ENCODE data around the gene LRRC7.

LRRC7 gene

DNA sequence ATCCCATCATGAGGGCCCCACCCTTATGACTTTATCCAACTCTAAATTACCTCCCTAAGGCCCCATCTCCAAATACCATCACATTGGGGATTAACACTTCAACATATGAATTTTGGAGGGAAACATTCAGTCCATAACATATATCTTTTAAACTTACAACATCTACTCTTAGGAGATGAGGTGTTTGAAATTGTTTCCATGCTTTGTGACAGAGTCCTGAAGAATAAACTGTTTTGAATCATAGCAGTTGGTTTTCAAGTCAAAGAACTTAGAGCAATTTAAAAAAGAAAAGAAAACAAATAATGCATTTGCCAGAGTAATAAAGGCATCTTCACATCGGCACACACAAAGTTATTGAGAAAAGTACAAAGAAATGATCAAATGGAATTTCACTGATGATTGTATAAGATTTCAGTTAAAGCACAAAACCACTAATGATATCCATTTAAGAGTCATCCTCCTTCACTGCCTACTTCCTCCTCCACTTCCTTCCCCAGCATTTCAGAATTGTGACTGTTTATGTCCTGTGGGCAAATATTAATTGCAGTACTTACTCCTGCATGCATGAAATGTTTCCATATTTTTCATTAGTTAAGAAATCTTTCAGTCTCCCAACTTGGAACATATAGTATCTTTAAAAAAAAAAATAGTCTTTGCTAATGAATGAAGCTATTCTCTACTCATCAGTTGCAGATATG is 435.6 kb downstream of the LRRC7 start:
- H3K36me3 ChIP-seq (ENCODE audit: control insufficient read depth, insufficient read depth, low read length) = no peaks in the 10 kb centered on the region
- H3K4me1 ChIP-seq (ENCODE audit: control insufficient read depth, insufficient read depth, low read length) = no peaks in the 10 kb centered on the region

DNA sequence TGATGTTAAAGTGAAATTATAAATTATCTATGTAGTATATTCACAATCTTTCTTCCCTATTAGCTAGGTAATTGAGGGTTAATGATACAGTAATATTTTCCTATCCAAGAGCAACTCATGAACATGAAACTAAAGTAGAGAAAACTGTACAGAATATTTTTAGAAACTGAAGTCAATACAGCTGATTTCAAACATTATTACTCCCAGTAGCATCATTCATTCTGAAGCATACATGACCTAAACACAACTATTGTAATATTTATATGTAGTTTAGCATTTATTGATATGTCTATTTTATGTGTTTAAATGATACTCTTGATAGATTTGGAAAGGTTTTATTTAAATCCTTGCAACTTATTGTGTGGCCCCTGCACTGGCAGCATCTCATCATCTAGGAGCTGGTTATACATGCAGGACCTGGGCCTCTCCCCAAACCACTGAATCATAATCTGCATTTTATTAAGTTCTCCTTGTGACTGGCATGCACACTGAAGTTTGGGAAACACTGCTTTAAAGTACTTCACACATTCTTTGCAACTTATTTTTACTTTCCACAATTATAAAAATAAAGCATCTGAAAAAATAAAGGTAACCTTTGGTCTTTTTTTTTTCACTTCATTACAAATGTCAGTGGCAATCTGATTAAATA is 437.8 kb downstream of the LRRC7 start:
- Histone ChIP-seq H3K4me1 (ENCODE audit: control insufficient read depth, insufficient read depth, low read length) (no peaks in the 10 kb centered on the region), H3K9me3 (ENCODE audit: control insufficient read depth, low read length) (no peaks in the 10 kb centered on the region), H3K36me3 (ENCODE audit: control insufficient read depth, insufficient read depth, low read length) (no peaks in the 10 kb centered on the region), H3K27me3 (ENCODE audit: control insufficient read depth, insufficient read depth, low read length) (no peaks in the 10 kb centered on the region), H3K4me3 (ENCODE audit: low read length) (no peak overlapping the region), H3K9ac (ENCODE audit: low read length) (no peak overlapping the region)

More for the DNA sequence above, 435.6 kb downstream of the LRRC7 start:
- Histone ChIP-seq H3K9me3 (ENCODE audit: control insufficient read depth, low read length) (no peaks in the 10 kb centered on the region), H3K27me3 (ENCODE audit: control insufficient read depth, insufficient read depth, low read length) (no peaks in the 10 kb centered on the region), H3K9ac (ENCODE audit: low read length) (no peak overlapping the region), H3K4me3 (ENCODE audit: low read length) (no peak overlapping the region)

DNA sequence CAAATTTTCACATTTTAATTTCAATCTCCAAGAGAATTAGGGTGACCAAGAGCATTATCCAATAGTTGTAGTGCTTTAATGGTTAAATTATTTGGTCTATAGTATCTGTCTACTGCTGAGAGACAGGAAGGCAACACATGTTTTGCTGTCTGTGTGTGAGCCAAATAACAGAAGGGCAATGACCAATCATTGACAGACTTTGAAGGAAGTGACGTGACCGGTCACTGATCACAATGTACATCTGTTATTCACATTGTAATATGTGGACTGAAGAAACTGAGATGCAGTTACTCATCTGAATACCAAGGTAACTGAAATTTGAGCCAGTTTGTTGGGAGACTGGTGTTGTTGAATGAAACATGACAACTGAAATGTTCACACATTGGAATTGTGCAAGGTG is 440.9 kb downstream of the LRRC7 start:
- H3K4me1 ChIP-seq (ENCODE audit: control insufficient read depth, insufficient read depth, low read length) = no peaks in the 10 kb centered on the region
- no peak overlapping the region for H3K9ac ChIP-seq (ENCODE audit: low read length)
- H3K4me3 ChIP-seq (ENCODE audit: low read length) = no peak overlapping the region
- no peaks in the 10 kb centered on the region for H3K9me3 ChIP-seq (ENCODE audit: control insufficient read depth, low read length)
- H3K27me3 ChIP-seq (ENCODE audit: control insufficient read depth, insufficient read depth, low read length) = no peaks in the 10 kb centered on the region
- H3K36me3 ChIP-seq (ENCODE audit: control insufficient read depth, insufficient read depth, low read length) = no peaks in the 10 kb centered on the region

DNA sequence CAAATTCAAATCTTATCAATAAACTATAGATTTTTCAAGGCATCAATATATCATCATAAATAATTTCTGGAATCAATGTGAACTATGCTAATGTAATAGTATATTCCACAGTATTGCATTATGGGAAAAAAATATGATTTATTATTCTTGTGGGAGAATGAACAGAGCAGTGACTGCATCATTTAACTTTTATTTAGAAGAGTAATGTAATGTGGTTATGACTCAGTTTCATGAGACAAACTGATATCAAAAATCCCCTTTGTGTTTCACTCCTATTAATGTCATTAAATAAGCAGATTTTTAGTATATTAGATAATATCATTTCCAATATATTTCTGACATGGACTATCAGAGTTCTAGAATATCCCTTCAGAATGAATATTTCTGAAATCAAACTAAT is 450.0 kb downstream of the LRRC7 start:
- Histone ChIP-seq H3K9ac (ENCODE audit: low read length) (no peak overlapping the region), H3K27me3 (ENCODE audit: control insufficient read depth, insufficient read depth, low read length) (no peaks in the 10 kb centered on the region), H3K36me3 (ENCODE audit: control insufficient read depth, insufficient read depth, low read length) (no peaks in the 10 kb centered on the region), H3K4me3 (ENCODE audit: low read length) (no peak overlapping the region), H3K4me1 (ENCODE audit: control insufficient read depth, insufficient read depth, low read length) (no peaks in the 10 kb centered on the region), H3K9me3 (ENCODE audit: control insufficient read depth, low read length) (no peaks in the 10 kb centered on the region)

DNA sequence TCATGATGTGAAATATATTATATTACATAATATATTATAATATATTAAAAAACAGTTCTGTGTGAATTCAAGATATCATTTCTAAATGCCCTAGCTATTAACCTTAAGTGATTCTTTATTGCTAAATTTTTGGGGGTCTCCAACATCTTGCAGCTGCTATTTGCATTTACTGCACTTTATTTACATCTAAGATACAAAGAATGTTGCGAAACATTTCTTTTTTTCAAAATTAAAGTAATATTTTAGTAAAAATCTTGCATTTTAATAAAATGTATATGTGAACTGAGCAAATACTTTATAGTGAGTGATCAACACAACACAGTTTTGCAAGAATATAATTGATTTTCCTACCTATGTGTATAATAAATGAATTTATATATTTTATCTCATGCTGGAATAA is 456.6 kb downstream of the LRRC7 start:
- Histone ChIP-seq H3K9me3 (ENCODE audit: control insufficient read depth, low read length) (no peaks in the 10 kb centered on the region), H3K4me3 (ENCODE audit: low read length) (no peak overlapping the region), H3K4me1 (ENCODE audit: control insufficient read depth, insufficient read depth, low read length) (no peaks in the 10 kb centered on the region), H3K9ac (ENCODE audit: low read length) (no peak overlapping the region), H3K27me3 (ENCODE audit: control insufficient read depth, insufficient read depth, low read length) (no peaks in the 10 kb centered on the region), H3K36me3 (ENCODE audit: control insufficient read depth, insufficient read depth, low read length) (no peaks in the 10 kb centered on the region)

DNA sequence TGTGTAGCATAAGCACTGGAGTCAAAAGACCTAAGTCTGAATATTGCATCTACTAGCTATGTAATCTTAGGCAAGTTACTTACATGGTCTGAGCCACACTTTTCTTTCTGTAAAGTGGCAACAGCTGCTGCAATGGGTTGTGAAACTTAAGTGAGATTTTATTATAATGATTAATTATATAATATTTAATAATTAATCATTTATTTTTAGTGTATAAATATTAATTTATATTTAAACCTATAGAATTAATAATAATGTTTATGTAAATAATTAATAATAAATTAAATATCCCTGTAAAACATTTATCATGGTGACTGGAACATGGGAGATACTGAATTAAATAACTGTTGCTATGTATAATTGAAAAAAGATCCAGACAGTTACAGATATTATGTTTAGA is 457.3 kb downstream of the LRRC7 start:
- Histone ChIP-seq H3K9me3 (ENCODE audit: control insufficient read depth, low read length) (no peaks in the 10 kb centered on the region), H3K36me3 (ENCODE audit: control insufficient read depth, insufficient read depth, low read length) (no peaks in the 10 kb centered on the region), H3K27me3 (ENCODE audit: control insufficient read depth, insufficient read depth, low read length) (no peaks in the 10 kb centered on the region), H3K4me1 (ENCODE audit: control insufficient read depth, insufficient read depth, low read length) (no peaks in the 10 kb centered on the region), H3K9ac (ENCODE audit: low read length) (no peak overlapping the region), H3K4me3 (ENCODE audit: low read length) (no peak overlapping the region)

DNA sequence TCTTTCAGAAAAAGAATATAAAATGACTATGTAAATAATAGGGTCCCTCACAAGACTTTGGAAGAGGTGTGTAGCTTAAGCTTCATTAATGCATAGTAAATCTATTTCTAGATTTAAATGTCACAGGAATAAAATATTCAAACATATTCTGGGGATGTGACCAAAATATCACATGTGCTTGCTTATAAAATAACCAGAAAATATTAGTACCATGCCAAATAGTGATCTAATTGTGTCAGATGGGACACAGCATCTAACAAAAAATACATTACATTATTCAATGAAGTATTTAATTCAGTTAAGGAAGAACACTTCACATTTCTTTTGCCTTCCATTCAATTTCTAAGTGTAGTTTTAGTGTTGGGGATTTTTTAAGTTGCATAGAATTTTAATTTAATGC is 458.1 kb downstream of the LRRC7 start:
- Histone ChIP-seq H3K4me3 (ENCODE audit: low read length) (no peak overlapping the region), H3K9ac (ENCODE audit: low read length) (no peak overlapping the region), H3K9me3 (ENCODE audit: control insufficient read depth, low read length) (no peaks in the 10 kb centered on the region), H3K27me3 (ENCODE audit: control insufficient read depth, insufficient read depth, low read length) (no peaks in the 10 kb centered on the region), H3K36me3 (ENCODE audit: control insufficient read depth, insufficient read depth, low read length) (no peaks in the 10 kb centered on the region), H3K4me1 (ENCODE audit: control insufficient read depth, insufficient read depth, low read length) (no peaks in the 10 kb centered on the region)

DNA sequence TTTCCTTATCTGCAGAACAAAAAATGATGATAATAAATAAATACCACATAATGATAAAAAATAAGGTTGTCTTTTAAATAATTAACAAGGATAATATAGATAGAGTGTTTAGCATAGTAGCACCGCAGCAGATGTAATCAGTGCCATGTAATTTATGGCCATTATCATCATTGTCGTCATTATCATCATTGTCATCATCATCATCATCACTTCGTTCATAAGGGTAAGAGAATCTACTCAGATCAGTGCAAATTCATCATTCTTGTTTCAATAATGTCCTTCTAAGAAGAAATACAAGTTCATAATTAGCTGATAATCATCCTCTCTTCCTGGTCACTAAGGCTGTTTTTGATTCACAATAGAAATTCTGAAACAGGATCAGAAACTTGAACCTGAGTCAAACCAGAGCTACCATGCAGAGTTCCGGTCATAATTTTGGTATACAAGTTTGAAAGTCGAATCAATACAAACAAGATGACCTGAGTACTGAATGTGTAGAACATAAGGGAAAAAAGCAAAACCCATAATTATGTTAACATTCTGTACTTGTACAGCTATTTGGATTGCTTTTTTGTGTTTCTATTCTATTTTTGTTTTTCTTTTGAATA is 465.6 kb downstream of the LRRC7 start:
- Histone ChIP-seq H3K36me3 (ENCODE audit: control insufficient read depth, insufficient read depth, low read length) (no peaks in the 10 kb centered on the region), H3K4me3 (ENCODE audit: low read length) (no peak overlapping the region), H3K27me3 (ENCODE audit: control insufficient read depth, insufficient read depth, low read length) (no peaks in the 10 kb centered on the region), H3K9ac (ENCODE audit: low read length) (no peak overlapping the region), H3K4me1 (ENCODE audit: control insufficient read depth, insufficient read depth, low read length) (no peaks in the 10 kb centered on the region), H3K9me3 (ENCODE audit: control insufficient read depth, low read length) (no peaks in the 10 kb centered on the region)

DNA sequence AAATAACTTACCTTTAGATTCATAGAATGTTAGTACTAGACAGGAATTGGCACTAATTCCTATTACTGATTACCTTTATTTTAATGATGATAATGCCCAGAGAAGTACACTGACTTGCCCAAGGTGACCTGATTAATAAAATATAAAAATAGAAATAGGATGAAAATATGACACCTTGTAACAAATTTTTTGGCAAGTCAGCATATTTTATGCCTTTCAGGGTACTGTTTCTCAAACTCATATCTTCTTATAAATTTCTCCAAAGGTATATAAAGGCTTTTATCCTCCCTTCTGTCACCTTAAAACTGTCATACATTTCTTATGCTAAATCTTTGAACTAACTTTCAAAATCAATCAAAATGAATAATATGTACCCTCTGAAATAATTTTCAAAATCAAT is 466.2 kb downstream of the LRRC7 start:
- no peaks in the 10 kb centered on the region for H3K27me3 ChIP-seq (ENCODE audit: control insufficient read depth, insufficient read depth, low read length)
- no peak overlapping the region for H3K4me3 ChIP-seq (ENCODE audit: low read length)
- no peaks in the 10 kb centered on the region for H3K36me3 ChIP-seq (ENCODE audit: control insufficient read depth, insufficient read depth, low read length)
- no peaks in the 10 kb centered on the region for H3K9me3 ChIP-seq (ENCODE audit: control insufficient read depth, low read length)
- H3K9ac ChIP-seq (ENCODE audit: low read length) = no peak overlapping the region
- H3K4me1 ChIP-seq (ENCODE audit: control insufficient read depth, insufficient read depth, low read length) = no peaks in the 10 kb centered on the region

DNA sequence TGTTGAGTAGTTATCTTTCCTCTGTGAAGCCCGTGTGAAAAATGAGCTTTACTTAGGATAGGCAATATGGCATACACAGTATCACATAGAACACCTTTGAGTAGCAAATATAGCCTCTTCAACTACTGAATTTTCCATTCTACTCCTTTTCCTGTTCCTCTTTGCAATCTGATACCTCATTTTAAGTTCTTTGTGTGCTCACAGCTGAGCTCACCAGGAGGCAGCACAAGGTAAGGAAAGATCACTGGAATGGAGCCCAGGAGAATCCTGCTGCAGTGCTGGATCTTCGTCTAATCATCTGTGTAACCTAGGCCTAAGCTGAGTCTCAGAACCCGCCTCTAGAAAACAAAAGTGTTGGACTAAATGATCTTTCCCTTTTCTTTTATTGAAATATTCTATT is 466.7 kb downstream of the LRRC7 start:
- Histone ChIP-seq H3K4me1 (ENCODE audit: control insufficient read depth, insufficient read depth, low read length) (no peaks in the 10 kb centered on the region), H3K9ac (ENCODE audit: low read length) (no peak overlapping the region), H3K9me3 (ENCODE audit: control insufficient read depth, low read length) (no peaks in the 10 kb centered on the region), H3K4me3 (ENCODE audit: low read length) (no peak overlapping the region), H3K27me3 (ENCODE audit: control insufficient read depth, insufficient read depth, low read length) (no peaks in the 10 kb centered on the region), H3K36me3 (ENCODE audit: control insufficient read depth, insufficient read depth, low read length) (no peaks in the 10 kb centered on the region)

DNA sequence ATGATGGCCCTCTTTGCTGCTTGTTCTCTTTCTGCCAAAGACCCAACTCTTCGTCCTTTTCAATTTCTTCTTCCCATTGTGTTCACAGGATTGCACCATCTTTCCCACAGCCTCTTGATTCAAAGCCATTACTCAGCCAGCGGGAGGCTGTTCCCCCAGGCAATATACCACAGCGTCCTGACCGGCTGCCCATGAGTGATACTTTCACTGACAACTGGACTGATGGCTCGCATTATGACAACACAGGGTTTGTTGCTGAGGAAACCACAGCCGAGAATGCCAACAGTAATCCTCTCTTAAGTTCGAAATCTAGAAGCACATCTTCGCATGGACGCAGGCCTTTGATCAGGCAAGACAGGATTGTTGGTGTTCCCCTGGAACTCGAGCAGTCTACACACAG is 470.3 kb downstream of the LRRC7 start:
- Histone ChIP-seq H3K36me3 (ENCODE audit: control insufficient read depth, insufficient read depth, low read length) (no peaks in the 10 kb centered on the region), H3K4me3 (ENCODE audit: low read length) (no peak overlapping the region), H3K9me3 (ENCODE audit: control insufficient read depth, low read length) (no peaks in the 10 kb centered on the region), H3K4me1 (ENCODE audit: control insufficient read depth, insufficient read depth, low read length) (no peaks in the 10 kb centered on the region), H3K9ac (ENCODE audit: low read length) (no peak overlapping the region), H3K27me3 (ENCODE audit: control insufficient read depth, insufficient read depth, low read length) (no peaks in the 10 kb centered on the region)

DNA sequence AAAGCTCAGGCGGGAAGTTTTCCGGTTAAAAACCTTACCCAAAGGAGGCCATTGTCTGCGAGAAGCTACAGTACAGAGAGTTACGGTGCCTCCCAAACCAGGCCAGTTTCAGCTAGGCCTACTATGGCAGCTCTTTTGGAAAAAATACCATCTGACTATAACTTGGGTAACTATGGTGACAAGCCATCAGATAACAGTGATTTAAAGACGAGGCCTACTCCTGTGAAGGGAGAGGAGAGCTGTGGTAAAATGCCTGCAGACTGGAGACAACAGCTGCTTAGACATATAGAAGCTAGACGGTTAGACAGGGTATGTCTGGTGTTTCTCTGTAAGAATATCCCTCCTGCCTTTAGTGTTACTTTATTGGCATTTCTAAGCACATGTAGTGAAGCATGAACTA is 471.8 kb downstream of the LRRC7 start:
- H3K4me3 ChIP-seq (ENCODE audit: low read length) = no peak overlapping the region
- H3K27me3 ChIP-seq (ENCODE audit: control insufficient read depth, insufficient read depth, low read length) = no peaks in the 10 kb centered on the region
- H3K4me1 ChIP-seq (ENCODE audit: control insufficient read depth, insufficient read depth, low read length) = no peaks in the 10 kb centered on the region
- H3K36me3 ChIP-seq (ENCODE audit: control insufficient read depth, insufficient read depth, low read length) = no peaks in the 10 kb centered on the region
- no peaks in the 10 kb centered on the region for H3K9me3 ChIP-seq (ENCODE audit: control insufficient read depth, low read length)
- no peak overlapping the region for H3K9ac ChIP-seq (ENCODE audit: low read length)

All from mucosa of stomach (tissue), 1 donor.